LNCaP clone FGC (cell line): ENCODE measurements around the gene CDC42SE2.

Experiments used
- DNase-seq: peaks from one replicate; pipeline ENCODE4 v3.0.0-alpha.2; 2011; ENCODE audit warnings: low read depth
- H3K4me3 ChIP-seq: 2 replicates; pipeline ENCODE4 v1.5.1; 2011; ENCODE audit warnings: mild to moderate bottlenecking, low read depth, low read length, control low read depth
- TF ChIP-seq, protein P1 (sequence below): IDR thresholded peaks from 2 replicates; pipeline ENCODE4 v1.5.1; 2012; ENCODE audit warnings: mild to moderate bottlenecking; ENCODE audit not compliant: control insufficient read depth, insufficient read depth; ENCODE audit errors: extremely low read depth

CDC42SE2 gene

DNA sequence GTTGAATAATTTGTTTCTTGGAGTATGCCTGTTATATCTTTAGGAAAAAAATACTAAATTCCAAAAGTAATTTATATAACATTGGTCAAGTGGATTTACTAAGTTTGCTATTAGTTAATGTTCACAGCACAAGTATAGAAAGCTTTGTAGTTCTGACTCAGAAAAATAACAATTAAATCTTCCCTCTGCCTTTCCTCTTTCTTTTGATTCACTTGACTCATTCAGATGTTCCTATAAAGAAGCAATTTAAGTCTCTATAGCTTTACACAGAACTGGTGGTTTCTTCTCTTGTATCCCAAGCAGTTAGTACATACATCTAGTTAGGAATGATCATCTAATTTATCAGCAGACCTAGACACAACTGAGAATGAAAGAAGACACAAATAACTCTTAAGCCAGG, 4.5 kb upstream of the CDC42SE2 start:
- DNase-seq, result no peak
- TF ChIP-seq, protein P1, sequence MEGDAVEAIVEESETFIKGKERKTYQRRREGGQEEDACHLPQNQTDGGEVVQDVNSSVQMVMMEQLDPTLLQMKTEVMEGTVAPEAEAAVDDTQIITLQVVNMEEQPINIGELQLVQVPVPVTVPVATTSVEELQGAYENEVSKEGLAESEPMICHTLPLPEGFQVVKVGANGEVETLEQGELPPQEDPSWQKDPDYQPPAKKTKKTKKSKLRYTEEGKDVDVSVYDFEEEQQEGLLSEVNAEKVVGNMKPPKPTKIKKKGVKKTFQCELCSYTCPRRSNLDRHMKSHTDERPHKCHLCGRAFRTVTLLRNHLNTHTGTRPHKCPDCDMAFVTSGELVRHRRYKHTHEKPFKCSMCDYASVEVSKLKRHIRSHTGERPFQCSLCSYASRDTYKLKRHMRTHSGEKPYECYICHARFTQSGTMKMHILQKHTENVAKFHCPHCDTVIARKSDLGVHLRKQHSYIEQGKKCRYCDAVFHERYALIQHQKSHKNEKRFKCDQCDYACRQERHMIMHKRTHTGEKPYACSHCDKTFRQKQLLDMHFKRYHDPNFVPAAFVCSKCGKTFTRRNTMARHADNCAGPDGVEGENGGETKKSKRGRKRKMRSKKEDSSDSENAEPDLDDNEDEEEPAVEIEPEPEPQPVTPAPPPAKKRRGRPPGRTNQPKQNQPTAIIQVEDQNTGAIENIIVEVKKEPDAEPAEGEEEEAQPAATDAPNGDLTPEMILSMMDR, result no peak
- H3K4me3 ChIP-seq, result no peak overlapping the region

DNA sequence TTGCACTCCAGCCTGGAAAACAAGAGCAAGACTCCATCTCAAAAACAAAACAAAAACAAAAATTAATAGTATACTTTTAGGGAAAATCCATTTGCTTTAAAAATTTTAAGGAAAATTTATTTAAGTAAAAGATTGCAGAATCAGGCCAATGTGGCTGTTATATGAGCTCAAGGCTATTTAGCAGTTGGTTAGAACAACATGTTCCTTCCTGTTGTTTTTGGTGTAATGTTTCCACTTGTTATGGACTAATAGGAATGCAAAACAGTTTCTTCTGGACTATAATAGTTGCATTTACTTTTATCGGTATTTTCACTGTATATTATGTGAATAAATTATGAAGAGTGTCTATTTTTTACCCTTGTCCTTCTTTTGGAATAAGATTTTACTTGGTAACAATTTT, 3.0 kb upstream of the CDC42SE2 start:
- TF ChIP-seq, protein P1, result no peak
- peak; percentile 68 for DNase-seq
- no peak overlapping the region for H3K4me3 ChIP-seq

DNA sequence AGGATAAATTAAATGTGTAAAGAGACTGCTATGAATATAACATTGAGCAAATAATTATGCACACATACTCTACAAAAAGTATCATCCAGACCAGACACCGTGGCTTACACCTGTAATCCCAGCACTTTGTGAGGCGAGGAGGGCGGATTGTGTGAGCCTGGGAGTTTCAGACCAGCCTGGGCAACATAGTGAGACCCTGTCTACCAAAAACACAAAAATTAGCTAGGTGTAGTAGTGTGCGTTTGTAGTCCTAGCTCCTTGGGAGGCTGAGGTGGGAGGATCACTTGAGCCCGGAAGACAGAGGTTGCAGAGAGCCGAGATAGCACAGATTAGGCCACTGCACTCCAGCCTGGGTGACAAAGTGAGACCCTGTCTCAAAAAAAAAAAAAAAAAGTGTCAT, 2.4 kb upstream of the CDC42SE2 start:
- TF ChIP-seq, protein P1, result no peak
- DNase-seq, result no peak

DNA sequence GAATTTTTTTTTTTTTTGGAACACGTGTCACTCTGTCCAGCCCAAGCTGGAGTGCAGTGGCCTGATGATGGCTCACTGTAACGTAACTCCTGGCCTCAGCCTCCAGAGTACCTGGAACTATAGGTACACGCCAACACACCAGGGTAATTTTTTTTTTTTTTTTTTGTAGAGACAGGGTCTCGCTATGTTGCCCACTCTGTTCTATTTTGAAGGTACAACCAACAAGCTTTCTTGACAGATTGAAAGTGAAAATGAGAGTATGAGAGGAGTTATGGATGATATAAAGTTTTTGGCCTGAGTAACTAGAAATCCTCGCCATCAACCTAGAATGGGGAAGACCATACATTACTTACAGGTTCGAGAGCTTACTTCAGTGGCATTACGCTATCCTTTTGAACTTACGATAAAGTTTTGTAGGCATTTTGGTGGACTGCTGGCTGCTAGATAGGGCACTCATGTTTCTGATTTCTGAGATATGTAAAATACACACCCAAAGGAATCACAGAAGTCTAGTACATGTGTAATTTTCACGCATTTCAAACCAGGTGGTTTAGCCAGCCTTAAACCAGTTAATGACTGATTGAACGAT, 806 bp upstream of the CDC42SE2 start:
- DNase-seq, result no peak
- H3K4me3 ChIP-seq, result peak overlapping the region; percentile 92
- TF ChIP-seq, protein P1, result no peak

More for the DNA sequence above, 2.4 kb upstream of the CDC42SE2 start:
- H3K4me3 ChIP-seq, result no peak overlapping the region

DNA sequence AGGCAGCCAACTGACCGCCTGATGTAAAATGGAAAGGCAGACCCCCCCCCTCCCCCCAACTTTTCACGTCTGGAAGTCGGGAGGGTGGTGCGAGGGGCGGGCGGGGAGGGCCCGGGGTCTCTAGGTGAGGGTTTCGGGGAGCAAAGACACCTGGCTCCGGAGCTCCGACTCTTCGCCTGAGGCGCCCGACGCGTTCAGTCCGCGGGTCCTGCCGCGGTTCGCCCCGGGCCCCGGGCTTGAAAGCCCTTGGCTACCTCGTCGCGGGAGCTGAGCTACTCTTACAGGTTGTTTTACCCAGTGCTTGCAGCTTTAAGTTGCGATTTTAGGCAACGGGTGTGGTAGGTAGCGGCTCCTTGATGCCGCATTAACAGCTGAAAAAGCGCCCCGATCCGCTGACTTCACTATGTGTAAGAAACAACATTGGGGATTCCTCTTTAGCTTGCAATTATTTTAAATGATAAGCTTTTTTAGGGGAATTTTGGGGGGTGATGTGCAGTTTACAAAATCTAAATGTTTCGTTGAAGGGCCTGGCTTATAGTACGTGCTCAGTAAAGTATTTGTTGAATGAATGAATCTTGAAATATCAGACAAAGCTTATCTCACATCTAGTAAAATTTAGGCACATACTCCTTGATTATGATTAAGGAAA, 722 bp downstream of the CDC42SE2 start:
- peak overlapping the region; percentile 92 for H3K4me3 ChIP-seq
- DNase-seq, result no peak
- TF ChIP-seq, protein P1, result no peak

DNA sequence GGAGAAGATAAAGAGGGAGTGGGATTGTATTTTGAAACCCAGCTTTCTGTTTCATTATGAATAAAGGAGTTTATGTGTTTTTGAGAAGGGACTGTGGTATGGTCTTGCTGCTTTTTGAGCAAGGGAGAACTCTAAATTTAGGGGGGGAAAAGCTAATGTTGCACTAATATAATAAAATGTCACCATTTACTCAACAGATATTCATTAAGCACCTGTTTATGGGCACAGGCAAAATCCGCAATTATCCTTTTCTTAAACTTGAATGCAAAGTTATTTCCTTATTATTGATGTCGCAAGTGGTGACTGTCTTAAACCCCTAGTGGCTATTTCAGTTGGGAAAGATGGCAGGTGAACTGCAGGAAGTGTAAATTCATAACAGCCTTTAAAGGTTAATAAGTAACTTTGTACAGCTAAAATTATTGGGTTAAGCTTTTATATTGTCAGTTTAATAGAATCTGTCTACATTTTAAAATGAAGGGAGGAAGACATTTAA, 1.5 kb downstream of the CDC42SE2 start:
- TF ChIP-seq, protein P1, result peak; percentile 35; the same call in 1 of the 2 replicates
- H3K4me3 ChIP-seq, result peak overlapping the region; percentile 92
- DNase-seq, result peak; percentile 88

DNA sequence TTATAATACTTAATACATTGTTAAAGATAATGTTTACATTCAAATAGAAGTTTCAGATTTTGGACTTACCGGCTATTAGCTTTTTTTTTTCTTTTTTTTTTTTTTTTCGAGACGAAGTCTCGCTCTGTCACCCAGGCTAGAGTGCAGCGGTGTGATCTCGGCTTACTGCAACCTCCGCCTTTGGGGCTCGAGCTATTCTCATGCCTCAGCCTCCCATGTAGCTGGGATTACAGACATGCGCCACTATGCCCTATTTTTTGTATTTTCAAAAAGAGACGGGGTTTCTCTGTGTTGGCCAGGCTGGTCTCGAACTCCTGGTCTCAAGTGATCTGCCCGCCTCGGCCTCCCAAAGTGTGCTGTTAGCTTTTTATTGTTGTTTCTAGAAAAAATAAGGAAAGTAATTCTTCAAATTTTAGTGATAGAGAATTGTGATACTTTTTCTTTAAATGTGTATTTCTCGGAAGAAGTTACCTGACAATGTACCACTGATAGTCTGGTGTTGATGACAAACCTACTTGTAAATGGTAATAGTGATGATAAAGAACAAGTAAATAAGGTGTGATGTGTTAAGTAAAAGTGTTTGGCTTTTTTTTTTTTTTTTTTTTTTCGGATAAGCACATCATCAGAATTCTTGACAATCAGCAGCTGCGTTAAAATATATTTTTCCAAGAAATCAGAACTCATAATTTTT, 2.7 kb downstream of the CDC42SE2 start:
- H3K4me3 ChIP-seq, result peak overlapping the region; percentile 92
- TF ChIP-seq, protein P1, result no peak
- DNase-seq, result no peak
